GM12864 (cell line): Measurements from ENCODE around the gene STK35.

Experiments
- DNase-seq: peaks from one replicate; pipeline ENCODE4 v3.0.0-alpha.2; 2011; ENCODE audit warnings: low read depth
- H3K4me3 ChIP-seq: 2 replicates; pipeline ENCODE4 v1.5.1; 2011; ENCODE audit warnings: mild to moderate bottlenecking, low read depth, low read length, control low read depth
- TF ChIP-seq, protein P1 (sequence below): IDR thresholded peaks from 2 replicates; pipeline ENCODE4 v1.5.1; 2011; ENCODE audit warnings: low read depth, mild to moderate bottlenecking, moderate library complexity, low read length, control low read depth, inconsistent platforms; ENCODE audit errors: missing control alignments

Gene STK35

DNA sequence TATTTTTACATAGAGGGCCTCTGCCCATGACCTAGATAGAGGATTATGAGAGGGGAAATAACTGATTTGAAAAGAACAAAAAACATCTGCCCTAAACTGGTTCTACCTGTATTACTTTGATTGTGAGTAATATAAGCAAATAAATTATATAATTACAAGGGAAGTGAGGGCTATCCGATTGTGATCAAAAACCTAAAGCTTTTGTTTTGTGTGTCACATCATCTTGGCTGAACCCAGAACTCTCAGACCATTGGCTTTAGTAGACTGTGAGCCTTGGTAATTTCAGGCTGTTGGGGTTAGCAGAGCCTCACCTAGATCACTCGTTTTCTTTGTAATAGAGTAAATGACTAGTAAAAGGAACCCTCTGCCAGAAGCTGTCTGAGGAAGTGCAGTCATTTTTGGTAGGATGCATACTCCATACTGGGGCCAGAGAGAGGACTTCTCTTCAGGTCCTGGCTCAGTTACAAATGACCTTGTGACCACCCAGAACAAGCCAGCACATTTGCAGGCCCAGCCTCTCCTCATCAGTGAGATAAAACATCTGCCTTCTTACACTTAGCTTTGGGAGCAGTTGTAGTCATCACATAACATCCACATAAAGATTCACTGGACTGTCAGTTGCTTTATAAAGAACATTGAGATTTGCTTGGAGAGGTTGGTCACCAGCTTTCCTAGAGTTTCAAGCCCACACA, 13.5 kb downstream of the STK35 start:
- TF ChIP-seq, protein P1, sequence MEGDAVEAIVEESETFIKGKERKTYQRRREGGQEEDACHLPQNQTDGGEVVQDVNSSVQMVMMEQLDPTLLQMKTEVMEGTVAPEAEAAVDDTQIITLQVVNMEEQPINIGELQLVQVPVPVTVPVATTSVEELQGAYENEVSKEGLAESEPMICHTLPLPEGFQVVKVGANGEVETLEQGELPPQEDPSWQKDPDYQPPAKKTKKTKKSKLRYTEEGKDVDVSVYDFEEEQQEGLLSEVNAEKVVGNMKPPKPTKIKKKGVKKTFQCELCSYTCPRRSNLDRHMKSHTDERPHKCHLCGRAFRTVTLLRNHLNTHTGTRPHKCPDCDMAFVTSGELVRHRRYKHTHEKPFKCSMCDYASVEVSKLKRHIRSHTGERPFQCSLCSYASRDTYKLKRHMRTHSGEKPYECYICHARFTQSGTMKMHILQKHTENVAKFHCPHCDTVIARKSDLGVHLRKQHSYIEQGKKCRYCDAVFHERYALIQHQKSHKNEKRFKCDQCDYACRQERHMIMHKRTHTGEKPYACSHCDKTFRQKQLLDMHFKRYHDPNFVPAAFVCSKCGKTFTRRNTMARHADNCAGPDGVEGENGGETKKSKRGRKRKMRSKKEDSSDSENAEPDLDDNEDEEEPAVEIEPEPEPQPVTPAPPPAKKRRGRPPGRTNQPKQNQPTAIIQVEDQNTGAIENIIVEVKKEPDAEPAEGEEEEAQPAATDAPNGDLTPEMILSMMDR = no peak

DNA sequence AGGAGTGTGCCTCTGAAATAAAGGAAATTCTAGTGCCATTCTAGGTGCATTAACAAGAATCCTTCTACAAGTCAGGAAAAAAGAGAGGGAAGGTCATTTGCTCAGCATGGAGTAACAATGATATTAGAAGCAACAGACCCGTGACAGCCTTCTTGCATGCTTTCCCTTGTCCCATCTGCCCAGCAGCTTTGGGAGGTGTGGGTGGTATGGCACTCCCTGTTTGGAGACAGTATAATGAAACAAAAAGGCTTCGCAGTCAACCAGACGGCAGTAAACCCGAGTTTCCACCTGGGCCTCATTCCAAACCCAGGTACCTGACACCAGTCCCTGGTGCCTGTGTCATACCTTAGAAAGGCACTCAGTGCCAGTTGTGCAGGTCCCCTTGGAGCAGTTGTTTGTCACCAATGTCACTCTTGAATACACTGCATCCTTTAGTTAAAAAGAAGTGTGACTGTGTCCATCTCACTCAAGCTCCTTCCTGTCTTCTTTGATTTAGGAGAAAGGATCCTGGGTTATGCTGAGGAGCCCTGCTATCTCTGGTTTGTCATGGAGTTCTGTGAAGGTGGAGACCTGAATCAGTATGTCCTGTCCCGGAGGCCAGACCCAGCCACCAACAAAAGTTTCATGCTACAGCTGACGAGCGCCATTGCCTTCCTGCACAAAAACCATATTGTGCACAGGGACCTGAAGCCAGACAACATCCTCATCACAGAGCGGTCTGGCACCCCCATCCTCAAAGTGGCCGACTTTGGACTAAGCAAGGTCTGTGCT, 14.7 kb downstream of the STK35 start:
- DNase-seq = no peak
- TF ChIP-seq, protein P1 = no peak
- H3K4me3 ChIP-seq = no peak overlapping the region

More for the DNA sequence above, 13.5 kb downstream of the STK35 start:
- DNase-seq = no peak
- H3K4me3 ChIP-seq = no peak overlapping the region

DNA sequence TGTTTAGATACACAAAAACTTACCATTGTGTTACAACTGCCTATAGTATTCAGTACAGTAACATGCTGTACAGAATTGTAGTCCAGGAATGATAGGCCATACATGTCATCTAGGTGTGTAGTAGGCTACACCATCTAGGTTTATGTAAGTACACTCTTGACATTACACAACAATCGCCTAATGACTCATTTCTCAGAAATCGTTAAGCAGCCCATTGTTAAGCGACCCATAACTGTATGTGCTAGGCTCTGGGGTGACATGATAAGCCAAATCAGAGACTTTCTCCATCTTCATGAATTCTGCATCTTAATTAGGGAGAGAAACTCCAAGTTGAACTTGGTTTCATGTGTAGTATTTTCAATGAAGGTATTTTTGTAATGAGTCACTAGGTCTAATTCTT, 17.2 kb downstream of the STK35 start:
- TF ChIP-seq, protein P1 = no peak
- peak; percentile 12 for DNase-seq
- H3K4me3 ChIP-seq = no peak overlapping the region

DNA sequence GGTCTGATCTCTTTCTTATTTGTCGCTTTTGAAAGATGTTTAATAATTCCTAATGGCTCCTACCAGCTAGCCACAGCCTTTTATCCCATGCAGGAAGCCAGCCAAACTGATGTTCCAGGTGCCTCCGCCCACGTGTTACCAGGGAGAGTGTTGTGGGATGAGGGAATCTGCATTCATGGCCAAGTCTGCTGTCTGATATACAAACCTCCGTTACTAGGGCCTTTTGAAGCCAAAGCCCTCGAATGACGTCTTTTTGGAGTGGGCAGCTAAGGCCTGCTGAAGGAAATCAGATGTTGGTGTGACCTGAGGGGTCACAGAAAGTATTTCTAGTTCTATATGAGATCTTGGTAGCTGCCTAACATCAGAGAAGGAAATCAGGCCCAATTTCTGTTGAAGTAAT, 21.3 kb downstream of the STK35 start:
- no peak overlapping the region for H3K4me3 ChIP-seq
- TF ChIP-seq, protein P1 = no peak
- no peak for DNase-seq

DNA sequence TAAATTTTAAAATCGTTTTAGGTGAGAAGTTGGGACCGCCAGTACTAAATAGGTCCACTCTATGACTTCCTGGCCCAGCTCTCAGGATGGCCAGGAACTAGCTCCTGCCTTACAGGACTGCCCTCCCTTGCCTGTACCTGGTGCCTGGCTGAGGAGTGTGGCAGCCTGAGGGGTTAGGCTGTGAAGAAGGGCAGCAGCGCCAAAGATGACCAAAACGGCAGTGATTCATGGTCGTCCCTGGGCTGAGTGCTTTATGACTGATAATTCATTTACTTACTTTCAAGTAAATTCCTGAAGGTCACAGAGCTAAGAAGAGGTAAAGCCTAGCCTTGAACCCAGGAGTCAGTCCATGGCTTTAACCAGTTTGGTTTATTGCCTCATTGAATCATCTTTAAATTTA, 22.1 kb downstream of the STK35 start:
- TF ChIP-seq, protein P1 = no peak
- DNase-seq = no peak
- no peak overlapping the region for H3K4me3 ChIP-seq

DNA sequence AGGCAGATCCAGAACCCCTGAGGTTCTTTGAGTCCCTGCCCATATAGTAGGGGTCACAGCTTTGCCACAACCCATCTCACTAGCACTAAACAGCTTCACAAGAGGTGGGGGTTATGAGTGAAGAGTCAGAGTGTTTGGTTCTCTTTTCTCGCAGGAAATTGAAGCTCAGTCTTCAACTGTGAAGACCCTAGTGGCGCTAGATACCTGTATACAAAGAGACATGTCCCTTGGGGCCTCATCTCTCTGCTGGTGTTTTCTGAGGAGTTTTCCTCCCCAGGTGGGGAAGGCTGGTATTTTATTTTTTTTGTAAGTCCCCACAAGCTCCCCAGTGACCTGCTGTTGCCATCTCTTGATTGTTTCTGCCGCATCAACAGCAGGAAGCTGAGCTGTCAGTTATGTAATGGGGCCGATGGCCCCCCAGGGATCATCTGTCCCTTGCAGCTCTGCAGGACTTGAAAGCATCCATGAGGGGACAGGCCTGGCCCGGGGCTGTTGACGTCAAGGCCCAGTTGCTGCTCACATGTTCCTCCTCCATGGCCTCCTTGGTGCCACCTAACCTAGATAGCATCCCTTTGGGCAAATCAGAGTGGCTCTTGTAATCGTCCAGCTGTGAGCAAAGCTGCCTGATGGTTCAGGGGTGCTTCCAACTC, 23.1 kb downstream of the STK35 start:
- TF ChIP-seq, protein P1 = no peak
- no peak overlapping the region for H3K4me3 ChIP-seq
- no peak for DNase-seq
